M059J (cell line): Measurements from ENCODE around the gene GIMAP1. TPM values are rescaled to one million over a fixed set of nuclear protein-coding genes. Genes with fewer than 3 reads are reported as not detected.
A peak's percentile ranks its signal among the peaks of the same experiment; 100 is the strongest.
"Not testable (repeated sequence)": the region's sequence is repeated elsewhere in the genome, so short reads cannot be mapped to it uniquely, and the experiment has no call there.

Experiments used
- DNase-seq: peaks from one replicate; pipeline ENCODE4 v3.0.0-alpha.2; 2012; ENCODE audit warnings: low read depth
- total RNA-seq: library from RNA; depleted of rRNA; stranded (reverse); fragments of >200 nt; shearing (Covaris generic); gene quantifications from 2 replicates; pipeline ENCODE4 v1.2.3, GENCODE V29; 2014; rRNA removed

The GIMAP1 gene
- 0.07 TPM in 1 of 2 replicates, not detected in the other for total RNA-seq

DNA sequence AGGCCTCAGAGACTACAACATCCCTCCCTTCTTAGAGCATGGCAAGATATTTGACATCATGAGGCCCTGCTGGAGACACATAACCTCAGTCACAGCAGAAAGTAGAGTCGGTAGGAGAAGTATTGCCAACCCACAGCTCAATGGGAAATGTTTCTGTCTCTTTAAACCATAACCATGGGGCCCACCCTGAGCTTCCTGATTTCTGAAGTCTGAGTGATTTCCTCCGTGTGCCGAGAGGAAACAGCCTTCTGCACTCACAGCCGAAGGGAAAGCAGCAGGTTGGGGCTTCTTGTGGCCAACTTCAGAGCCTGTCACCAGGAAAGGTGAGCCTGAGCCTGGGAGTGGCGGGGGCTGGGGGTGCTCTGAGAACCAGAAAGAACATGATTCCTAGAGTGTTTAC lies at the start of gene GIMAP1:
TSS of gene GIMAP1 (plus strand) at position 246 of the 400 bp plus-strand sequence. CDS start 2,435 bp downstream, outside the sequence.
- DNase-seq: no peak

DNA sequence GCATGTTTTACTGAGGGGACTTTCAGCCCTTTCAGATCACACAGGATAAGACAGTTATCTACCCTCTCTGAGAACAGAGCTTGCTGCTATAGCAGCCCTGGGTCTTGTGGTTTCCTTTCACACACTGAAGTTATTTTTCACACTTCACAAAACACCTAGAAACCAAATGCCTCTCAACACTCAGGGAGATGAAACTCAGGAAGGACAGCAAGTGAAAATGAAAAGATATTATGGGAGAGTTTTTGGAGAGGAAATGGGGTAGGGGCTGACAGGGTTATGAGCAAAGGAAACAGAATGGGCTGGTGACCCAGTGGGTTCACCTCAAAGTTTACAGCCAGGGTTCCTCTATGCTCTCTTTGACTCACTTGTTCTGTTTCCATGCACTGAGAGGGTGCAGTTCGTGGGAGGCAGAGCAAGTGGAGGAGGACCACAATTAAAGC lies 47.9 kb upstream of the GIMAP1 start:
- DNase-seq: no peak

DNA sequence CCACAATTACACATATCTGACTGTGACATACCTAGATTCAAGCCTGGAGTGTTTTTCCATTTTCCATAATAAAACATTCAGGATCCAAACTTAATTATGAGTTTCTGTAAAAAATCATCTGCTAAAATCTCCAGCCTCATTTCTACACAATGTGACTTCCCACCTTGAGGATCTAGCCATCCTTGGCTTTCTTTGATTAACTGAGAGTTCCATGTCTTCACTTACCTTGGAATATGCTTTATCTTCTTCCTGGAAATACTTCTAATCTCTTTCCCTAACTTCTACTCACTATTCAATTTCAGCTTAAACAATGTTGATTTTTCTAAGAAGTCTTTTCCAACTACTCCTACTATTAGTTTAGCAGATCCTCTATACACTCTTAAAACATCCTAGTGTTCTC lies 47.4 kb upstream of the GIMAP1 start:
- no peak for DNase-seq

DNA sequence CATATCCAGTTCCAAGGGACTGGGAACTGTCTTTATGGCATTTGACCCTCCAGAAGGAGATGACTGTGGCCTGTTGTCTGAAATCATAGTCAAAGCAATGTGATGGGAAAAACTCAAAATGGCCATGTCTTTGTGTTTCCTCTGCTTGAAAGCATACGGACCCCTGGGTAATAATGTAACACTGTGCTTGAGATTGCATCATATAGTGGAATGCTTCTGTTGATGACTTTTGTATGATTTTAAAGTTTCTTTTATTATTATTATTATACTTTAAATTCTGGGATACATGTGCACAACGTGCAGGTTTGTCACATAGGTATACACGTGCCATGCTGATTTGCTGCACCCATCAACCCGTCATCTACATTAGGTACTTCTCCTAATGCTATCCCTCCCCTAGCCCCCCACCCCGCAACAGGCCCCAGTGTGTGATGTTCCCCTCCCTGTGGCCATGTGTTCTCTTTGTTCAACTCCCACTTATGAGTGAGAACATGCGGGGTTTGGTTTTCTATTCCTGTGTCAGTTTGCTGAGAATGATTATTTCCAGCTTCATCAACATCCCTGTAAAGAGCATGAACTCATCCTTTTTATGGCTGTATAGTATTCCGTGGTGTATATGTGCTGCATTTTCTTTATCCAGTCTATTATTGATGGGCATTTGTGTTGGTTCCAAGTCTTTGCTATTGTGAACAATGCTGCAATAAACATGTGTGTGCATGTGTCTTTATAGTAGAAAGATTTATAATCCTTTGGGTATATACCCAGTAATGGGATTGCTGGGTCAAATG lies 44.4 kb upstream of the GIMAP1 start:
- DNase-seq: not testable (repeated sequence)

DNA sequence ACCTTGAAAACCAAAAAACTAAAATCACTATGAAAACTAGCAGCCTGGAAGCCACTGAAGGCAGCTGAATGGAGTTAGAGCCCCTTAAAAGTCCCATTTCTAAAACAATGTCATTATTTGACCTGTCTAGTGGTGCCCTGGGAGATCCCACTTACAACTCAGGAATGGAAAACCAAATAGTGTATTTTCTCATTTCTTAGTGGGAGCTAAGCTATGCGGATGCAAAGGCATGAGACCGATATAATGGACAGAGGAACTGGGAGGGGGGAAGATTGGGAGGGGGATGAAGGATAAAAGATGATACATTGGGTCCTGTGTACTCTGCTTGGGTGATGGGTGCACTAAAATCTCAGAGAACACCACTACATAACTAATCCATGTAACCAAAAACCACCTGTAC lies 40.7 kb upstream of the GIMAP1 start:
- DNase-seq: no peak

DNA sequence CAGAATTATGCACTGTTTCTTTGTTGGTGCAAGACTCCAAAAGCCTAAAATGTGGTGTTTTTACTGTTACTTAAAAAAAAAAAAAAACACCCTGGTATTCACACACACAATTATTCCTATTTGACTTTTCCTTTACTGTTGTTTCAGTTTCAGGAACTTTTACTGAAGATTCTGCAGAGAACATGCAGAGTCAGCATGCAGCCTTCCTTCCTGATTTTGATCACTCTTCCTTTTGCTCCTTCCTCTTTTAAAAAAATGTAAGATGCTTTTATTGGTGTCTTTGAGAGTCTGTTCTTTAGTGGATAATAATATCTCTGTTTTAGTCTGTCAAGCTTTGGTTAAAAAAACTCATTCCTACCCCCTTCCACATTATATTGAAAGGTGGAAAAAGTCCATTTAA lies 40.1 kb upstream of the GIMAP1 start:
- not testable (repeated sequence) for DNase-seq

DNA sequence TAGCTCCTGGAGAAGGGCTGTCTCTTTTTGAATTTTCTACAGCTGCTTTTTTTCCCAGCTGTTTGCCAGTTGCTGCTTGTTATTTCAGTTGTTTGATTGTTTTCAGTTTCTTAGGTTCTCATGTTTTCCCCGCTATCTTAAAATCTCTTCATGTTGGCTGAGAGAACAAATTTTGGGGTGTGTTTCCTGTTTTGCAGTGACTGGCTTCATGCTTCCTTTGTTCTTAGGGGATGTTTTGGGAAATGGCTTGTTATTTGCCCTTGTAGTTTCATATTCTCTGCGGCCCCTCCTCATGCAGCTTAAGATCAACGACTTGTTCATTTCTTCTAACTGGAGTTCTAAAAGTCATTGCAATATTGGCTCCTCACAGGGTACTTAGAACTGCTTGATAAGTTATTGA lies 39.6 kb upstream of the GIMAP1 start:
- not testable (repeated sequence) for DNase-seq

DNA sequence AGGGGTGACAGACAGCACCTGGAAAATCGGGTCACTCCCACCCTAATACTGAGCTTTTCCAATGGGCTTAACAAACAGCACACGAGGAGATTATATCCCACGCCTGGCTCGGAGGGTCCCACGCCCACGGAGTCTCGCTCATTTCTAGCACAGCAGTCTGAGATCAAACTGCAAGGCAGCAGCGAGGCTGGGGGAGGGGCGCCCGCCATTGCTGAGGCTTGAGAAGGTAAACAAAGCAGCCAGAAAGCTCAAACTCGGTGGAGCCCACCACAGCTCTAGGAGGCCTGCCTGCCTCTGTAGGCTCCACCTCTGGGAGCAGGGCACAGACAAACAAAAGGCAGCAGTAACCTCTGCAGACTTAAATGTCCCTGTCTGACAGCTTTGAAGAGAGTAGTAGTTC lies 37.8 kb upstream of the GIMAP1 start:
- DNase-seq: not testable (repeated sequence)

DNA sequence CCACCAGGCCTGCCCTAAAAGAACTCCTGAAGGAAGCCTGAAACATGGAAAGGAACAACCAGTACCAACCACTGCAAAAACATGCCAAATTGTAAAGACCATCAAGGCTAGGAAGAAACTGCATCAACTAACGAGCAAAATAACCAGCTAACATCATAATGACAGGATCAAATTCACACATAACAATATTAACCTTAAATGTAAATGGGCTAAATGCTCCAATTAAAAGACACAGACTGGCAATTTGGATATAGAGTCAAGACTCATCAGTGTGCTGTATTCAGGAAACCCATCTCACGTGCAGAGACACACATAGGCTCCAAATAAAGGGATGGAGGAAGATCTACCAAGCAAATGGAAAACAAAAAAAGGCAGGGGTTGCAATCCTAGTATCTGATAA lies 36.0 kb upstream of the GIMAP1 start:
- DNase-seq: not testable (repeated sequence)

DNA sequence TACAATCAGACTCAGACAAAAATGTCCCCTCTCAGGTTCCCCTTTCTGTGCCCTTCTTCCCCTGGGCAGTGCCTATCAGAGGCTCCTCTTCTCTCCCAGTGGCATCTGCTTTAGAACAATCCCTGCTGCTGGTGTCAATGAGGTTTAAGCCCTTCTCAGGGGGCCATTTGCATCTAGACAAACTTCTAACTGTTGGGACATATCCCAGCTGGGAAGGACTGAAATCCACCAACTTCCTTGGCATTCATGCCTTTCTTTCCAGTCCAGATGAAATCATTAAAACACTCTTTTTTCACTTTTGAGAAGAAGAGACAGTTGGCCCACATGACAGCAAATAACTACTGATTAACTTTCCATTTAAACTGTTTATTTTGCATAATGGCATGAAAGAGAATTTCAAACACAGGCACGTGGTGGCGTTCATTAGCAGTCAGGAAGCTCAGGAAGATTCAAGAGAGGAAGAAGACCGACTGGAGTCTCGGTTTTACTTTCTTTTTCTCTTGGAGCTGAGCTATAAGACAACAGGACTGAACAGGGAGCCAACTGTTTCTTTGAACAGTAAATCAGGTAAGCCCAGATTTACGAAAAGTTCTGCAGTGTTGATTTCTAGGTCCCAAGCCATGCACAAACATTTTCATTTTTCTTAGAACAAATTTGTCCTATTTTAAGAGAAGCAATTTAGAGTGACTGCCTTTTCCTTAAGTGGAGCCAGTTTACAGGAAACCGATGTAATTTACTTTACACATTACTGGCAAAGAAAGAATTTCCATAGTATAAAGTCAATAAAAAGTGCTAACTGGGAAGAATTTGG lies 31.0 kb upstream of the GIMAP1 start, which contains the start of gene GIMAP2:
TSS of gene GIMAP2 (plus strand) at position 488 of the 811 bp plus-strand sequence. CDS start 1,354 bp downstream, outside the sequence.
- peak; percentile 66 for DNase-seq

DNA sequence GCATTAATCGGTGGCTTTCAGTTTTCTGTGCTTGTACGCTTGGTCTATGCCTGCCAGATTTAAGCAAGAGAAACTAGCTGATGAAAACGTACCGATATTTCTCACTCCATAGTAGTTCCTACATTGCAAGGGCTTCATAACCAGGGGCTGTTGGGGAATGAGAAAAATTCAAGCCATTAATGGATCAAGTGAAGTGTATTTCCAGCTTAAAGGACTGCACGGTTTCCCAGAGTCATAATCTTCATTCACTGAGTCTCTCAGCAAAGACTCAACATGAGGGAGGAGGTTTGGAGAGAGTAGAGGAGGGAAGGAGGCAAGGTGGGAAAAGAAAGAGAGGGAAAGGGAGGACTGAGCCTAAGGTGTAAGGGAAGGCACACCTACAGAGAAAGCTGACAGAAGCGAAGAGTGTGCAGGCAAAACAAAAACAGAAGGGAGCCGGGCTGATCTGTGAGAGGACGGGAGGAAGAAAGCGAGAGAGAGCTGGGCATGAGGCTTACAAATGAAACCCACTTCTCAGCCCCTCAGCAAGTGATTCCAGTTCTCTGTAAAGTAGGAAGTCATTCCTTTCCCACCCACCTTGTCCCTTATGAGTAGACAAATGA lies 30.3 kb upstream of the GIMAP1 start:
- DNase-seq: peak; percentile 9

DNA sequence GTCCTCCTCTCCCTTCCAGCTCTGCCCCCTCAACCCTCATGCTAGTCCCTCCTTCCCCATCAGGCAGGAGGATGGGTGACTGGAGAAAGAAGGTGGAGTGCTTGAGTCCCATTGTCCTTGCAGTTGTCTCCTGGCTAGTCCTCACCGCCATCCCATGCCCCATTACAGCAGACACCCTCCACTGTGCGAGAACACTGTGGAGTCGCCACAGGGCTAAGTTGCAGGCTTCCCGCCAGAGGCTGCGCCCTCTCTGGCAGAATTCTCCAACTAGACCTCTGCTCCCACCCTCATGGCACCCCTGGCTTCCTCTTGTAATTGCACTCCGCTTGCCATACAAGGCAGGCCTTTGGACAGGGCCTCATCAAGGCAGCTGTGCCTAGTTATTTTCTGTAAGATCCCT lies 27.8 kb upstream of the GIMAP1 start:
- DNase-seq: no peak

DNA sequence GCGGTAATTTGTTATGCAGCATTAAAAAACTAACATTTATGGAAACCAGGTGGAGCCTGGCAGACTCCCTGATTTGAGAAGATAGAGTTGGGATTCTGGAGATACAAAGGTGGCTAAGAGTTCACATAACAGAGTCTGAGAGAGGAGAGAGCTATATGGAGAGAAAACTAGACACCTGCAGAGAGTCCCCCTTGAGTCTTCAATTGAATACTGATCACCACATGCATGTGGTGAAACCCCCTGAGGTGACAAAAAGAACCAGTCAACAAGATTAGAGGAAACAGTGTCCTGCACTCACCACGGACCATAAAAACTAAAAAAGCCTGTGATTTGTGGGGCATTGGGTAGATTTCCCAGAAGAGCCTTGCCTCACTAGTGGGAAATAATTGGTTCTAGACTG lies 20.8 kb upstream of the GIMAP1 start:
- no peak for DNase-seq

DNA sequence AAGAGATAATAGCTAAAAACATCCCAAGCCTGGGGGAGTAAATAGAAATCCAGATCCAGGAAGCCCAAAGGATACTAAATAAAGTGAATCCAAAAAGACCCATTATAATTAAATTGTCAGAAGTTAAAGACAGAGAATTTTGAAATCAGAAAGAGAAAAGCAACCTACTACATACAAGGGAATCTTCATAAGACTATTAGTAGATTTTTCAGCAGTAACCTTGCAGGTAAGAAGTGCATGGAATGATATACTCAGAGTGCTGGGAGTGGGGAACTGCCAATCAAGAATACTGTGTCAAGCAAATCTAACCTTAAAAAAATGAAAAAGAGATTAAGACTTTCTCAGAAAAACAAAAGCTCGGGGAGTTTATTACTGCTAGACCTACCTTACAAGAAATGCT lies 13.2 kb upstream of the GIMAP1 start:
- DNase-seq: no peak

DNA sequence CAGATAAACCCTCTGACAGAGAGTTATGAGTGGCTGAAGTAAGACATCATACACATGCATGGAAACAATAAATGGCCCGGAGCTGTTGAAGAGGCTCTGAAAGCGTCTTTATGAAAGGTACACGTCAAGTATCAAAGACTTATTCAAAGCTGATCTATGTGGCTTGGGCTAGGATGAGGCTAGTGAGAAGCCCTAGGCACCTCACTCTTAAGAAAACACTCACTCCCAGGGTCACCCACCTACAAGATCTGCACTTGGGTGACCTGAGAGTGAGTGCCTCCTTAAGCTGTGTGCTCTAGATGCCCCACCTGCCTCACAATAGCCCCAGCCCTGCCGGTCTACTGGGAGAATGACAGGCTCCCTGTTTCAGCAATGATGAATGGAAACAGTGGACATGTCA lies 1.1 kb upstream of the GIMAP1 start:
- DNase-seq: no peak

DNA sequence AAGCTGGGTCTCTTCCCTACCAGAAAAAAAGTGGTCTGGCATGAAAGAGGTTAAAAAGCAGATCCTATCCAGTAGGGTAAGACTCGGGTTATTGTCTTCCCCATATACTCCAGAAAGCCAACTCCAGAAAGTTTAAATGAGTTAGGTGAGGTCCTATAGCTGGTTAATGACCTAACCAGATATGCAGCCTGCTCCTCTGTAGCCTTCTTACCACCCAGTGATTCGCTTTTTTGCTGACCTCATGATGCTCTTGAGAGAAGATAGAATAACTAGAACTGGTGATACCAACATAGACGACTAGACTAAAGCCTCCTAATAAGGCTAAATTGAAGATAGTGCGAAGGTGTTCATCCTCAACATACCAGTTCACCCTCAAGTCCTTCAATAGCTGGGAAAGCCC lies 675 bp upstream of the GIMAP1 start:
- no peak for DNase-seq

DNA sequence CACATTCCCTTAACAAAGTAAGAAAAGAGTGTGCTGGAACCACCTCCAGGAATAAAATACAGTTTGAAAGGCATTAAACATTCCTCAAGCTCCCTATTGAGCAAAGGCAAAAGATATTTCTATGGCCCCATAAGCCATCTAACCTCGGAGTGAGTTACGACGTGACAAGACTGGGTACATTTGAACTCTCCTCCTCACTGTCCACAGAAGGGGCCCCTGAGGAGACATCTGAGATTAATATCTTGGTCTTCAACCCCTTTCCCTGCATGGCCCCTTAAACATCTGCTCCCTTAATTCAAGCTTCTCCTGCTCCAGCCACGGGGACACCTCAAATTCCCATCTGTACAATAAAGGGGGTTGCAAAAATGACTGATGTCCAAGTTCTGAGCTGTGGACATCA lies 526 bp downstream of the GIMAP1 start:
- DNase-seq: no peak

DNA sequence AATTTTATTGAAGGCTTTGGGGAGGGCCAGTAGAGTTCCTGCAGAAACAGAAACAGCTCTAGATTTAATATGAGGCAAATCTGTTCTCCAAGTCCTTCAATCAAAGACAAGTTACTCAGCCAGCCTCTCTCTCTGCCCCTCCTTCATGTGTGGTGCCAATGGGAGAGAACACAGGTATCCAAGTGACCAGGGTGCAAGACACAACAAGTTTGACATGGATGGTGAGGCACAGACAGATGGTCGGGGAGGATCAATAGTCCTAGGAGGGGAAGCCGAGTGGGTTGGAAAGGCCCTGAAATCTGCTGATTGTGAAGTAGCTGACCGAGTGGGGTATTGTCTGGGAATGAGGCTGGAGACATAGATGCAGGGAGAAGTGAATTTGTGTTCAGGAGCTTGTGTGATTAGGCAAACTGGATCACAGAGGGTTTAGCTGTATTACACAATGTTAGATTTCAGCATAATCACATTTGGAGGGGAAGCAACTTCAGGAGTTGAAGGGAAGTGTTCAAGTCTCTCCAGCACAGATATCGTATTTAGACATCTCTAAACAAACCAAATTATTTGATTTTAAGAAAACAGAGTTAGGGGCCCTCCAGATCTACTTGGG lies 1.5 kb downstream of the GIMAP1 start:
- no peak for DNase-seq

DNA sequence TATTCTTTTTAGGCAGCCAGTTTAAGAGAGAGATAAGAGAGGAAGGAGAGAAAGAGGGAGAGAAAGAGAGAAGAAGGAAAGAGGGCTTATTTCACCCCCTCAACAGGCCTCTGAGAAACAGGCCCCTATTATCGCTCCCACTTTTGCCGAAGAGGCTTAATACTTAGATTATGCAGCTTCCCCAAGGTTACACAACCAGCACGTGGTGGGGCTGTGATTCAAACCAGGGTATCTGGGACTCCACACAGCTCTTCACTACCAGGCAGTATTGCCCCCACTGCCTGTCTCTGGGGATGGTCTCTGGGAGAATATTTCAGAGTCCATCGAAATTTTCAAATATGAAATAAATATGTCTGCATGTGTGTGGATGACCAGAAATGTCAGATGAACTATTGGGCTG lies 3.0 kb downstream of the GIMAP1 start:
- DNase-seq: no peak

DNA sequence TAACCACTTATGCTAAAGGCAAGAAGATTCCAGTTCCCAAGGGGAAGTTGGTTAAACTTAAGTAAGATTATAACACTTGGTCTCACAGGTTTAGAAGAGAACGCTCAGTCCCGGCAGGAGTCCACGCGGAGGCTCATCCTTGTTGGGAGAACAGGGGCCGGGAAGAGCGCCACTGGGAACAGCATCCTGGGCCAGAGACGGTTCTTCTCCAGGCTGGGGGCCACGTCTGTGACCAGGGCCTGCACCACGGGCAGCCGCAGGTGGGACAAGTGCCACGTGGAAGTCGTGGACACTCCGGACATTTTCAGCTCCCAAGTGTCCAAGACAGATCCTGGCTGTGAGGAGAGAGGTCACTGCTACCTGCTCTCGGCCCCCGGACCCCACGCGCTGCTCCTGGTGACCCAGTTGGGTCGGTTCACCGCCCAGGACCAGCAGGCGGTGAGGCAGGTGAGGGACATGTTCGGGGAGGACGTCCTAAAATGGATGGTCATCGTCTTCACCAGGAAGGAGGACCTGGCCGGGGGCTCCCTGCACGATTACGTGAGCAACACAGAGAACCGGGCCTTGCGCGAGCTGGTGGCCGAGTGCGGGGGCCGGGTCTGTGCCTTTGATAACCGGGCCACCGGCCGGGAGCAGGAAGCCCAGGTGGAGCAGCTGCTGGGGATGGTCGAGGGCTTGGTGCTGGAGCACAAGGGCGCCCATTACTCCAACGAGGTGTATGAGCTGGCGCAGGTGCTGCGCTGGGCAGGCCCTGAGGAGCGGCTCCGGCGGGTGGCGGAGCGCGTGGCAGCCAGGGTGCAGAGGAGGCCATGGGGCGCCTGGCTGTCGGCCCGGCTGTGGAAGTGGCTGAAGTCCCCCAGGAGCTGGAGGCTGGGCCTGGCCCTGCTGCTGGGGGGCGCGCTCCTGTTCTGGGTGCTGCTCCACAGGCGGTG lies 3.8 kb downstream of the GIMAP1 start:
- DNase-seq: no peak

DNA sequence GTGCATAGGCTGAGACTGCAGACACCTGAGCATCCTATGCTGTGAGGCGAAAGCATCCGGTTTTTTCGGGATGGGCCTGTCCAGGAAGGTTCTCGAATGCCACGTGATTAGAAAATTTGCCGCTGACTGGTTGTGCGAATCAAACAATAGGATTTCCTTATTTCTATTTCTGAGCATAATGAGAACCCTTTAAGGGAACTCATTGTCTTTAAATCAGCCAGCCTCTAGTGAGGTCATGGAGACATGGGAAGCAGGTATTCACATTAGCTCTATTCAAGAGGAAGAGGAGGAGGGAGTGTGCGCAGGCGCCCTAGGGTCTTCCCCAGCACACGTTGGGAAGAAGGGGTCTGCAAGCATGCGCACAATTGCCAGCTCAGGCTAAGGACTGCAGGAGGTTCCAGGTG lies 5.6 kb downstream of the GIMAP1 start:
- DNase-seq: no peak
